Suprapubic skin (tissue), 4 donors: ENCODE data around the gene IQCK. TPM values are rescaled to one million over a fixed set of nuclear protein-coding genes. Genes with fewer than 3 reads are reported as not detected.

ENCODE experiments used
- DNase-seq, 2 donors: peaks; one replicate each; pipeline ENCODE4 v3.0.0-alpha.2; 2019; ENCODE audit warnings: low spot score in 2 of 2
- H3K27ac ChIP-seq: fragments of 200-600 bp; sonication (generic); one replicate; pipeline ENCODE4 v1.5.1; 2019
- H3K27me3 ChIP-seq: fragments of 200-600 bp; sonication (generic); one replicate; pipeline ENCODE4 v1.5.1; 2019
- H3K36me3 ChIP-seq: fragments of 200-600 bp; sonication (generic); one replicate; pipeline ENCODE4 v1.5.1; 2019
- H3K4me1 ChIP-seq: fragments of 200-600 bp; sonication (generic); one replicate; pipeline ENCODE4 v1.5.1; 2019
- H3K4me3 ChIP-seq: fragments of 200-600 bp; sonication (generic); one replicate; pipeline ENCODE4 v1.5.1; 2019; ENCODE audit warnings: mild to moderate bottlenecking
- H3K9me3 ChIP-seq: fragments of 200-600 bp; sonication (generic); one replicate; pipeline ENCODE4 v1.5.1; 2019
- EP300 ChIP-seq: sonication (generic); formaldehyde crosslinking; IDR thresholded peaks from one replicate; pipeline ENCODE4 v1.6.1; 2017; ENCODE audit warnings: antibody characterized with exemption
- POLR2A ChIP-seq, 2 donors: fragments of 450-650 bp; IDR thresholded peaks; one replicate each; pipeline ENCODE4 v1.6.1; 2017; ENCODE audit warnings: antibody characterized with exemption in 2 of 2, mild to moderate bottlenecking in 2 of 2, moderate library complexity in 2 of 2
- POLR2AphosphoS5 ChIP-seq, 3 donors: sonication (generic); formaldehyde crosslinking; IDR thresholded peaks; one replicate each; pipeline ENCODE4 v1.6.1; 2017; ENCODE audit warnings: antibody characterized with exemption in 3 of 3
- WGBS: methylation state at CpG from one replicate; pipeline ENCODE4 v1.1.5; 2018; 5-methylcytosine and 5-hydroxymethylcytosine counted together
- total RNA-seq, 4 donors: library from RNA; depleted of rRNA; stranded (reverse); fragments of >200 nt; gene quantifications; one replicate each; pipeline ENCODE4 v1.1.0, GENCODE V29; 2016
- TF ChIP-seq, protein P1 (sequence below), 2 donors: fragments of 200-600 bp in 1 of 2; fragments of 450-650 bp in 1 of 2; sonication (generic) in 1 of 2; IDR thresholded peaks; one replicate each; pipeline ENCODE4 v1.5.1; 2016 to 2019; ENCODE audit warnings: antibody characterized with exemption in 2 of 2, mild to moderate bottlenecking in 1 of 2, moderate library complexity in 1 of 2

Gene IQCK
- total RNA-seq, 4 donors from 2014 or later: 10.7 to 21.6 (median 18.7) TPM

DNA sequence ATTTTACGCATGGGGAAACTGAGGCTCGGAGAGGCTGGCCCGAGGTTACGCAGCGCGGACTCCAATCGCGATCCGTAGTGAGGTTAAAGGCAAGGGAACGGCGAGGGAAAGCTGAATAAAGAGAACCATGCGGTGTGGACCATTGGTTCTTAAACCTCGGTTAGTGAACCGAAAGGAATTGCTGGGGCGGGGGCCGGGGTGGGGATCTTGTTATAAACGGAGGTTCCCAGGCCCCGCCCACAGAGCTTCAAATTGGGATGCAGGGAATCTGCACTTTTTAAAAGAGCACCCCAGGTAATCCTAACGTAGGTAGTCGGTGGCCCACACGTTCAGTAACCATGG, 524 bp downstream of the IQCK start:
- Histone ChIP-seq H3K27ac (peak overlapping the region; percentile 89), H3K36me3 (peaks cover 12% of the 10 kb centered on the region), H3K9me3 (no peaks in the 10 kb centered on the region), H3K27me3 (no peaks in the 10 kb centered on the region), H3K4me1 (peaks cover 35% of the 10 kb centered on the region), H3K4me3 (peak overlapping the region; percentile 94)
- TF ChIP-seq, protein P1, sequence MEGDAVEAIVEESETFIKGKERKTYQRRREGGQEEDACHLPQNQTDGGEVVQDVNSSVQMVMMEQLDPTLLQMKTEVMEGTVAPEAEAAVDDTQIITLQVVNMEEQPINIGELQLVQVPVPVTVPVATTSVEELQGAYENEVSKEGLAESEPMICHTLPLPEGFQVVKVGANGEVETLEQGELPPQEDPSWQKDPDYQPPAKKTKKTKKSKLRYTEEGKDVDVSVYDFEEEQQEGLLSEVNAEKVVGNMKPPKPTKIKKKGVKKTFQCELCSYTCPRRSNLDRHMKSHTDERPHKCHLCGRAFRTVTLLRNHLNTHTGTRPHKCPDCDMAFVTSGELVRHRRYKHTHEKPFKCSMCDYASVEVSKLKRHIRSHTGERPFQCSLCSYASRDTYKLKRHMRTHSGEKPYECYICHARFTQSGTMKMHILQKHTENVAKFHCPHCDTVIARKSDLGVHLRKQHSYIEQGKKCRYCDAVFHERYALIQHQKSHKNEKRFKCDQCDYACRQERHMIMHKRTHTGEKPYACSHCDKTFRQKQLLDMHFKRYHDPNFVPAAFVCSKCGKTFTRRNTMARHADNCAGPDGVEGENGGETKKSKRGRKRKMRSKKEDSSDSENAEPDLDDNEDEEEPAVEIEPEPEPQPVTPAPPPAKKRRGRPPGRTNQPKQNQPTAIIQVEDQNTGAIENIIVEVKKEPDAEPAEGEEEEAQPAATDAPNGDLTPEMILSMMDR (IDR thresholded peaks at IDR 0.05): no peak
- TF ChIP-seq POLR2A (IDR thresholded peaks at IDR 0.05): no peak
- TF ChIP-seq EP300: no peak
- no peak for TF ChIP-seq POLR2AphosphoS5 (IDR thresholded peaks at IDR 0.05)
- DNase-seq: no peak
- WGBS: 1% methylated on average over 21 of the region's 21 CpGs

DNA sequence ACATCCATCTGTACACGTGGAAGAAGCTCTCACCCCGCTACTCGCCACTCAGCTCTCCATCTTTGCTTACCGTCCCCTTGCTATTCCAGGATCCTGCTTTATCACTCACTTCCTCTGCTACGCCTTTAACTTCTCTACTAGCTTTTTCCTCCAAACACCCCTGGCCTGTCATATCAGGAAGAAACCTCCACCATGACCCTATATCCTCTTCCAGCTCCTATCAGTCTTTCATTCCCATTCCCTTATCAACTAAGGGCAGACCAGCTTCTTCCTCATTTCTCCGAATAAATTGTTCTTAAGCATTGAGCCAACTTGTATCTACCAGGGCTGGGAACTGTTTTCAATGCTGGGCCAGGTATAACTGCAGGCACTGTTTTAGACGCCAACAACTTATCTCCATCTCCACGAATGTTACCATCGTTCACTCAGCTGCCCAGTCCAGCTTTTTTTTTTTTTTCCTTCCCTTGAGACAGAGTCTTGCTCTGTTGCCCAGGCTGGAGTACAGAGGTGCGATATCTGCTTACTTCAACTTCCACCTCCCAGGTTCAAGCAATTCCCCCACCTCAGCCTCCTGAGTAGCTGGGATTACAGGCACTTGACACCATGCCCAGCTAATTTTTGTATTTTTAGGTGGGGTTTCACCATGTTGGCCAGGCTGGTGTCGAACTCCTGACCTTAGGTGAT, 4.3 kb downstream of the IQCK start:
- Histone ChIP-seq H3K27ac (no peak overlapping the region), H3K9me3 (no peaks in the 10 kb centered on the region), H3K4me1 (peaks cover 15% of the 10 kb centered on the region), H3K36me3 (no peaks in the 10 kb centered on the region), H3K27me3 (no peaks in the 10 kb centered on the region), H3K4me3 (no peak overlapping the region)
- WGBS: 89% methylated on average over 11 of the region's 11 CpGs
- no peak for DNase-seq
- no peak for TF ChIP-seq POLR2A (IDR thresholded peaks at IDR 0.05)
- no peak for TF ChIP-seq EP300
- TF ChIP-seq, protein P1 (IDR thresholded peaks at IDR 0.05): no peak

DNA sequence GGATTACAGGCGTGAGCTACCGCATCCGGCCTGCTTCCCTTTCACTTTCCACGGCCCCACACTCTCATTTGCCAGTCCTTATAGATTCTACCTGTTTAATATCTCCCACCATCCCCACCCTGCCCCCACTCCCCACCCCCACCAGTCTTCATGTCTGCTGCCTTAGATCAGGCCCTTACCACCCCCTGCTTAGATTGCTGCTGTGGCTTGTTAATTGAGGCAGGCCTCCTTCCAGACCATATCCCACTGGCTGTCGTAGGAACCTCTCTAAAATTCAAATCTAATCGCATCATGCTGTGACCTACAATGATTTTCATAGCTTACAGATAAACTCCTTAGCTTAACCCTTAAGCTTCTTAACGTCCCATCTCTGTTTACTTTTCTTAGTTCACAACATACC, 4.9 kb downstream of the IQCK start:
- DNase-seq: no peak

DNA sequence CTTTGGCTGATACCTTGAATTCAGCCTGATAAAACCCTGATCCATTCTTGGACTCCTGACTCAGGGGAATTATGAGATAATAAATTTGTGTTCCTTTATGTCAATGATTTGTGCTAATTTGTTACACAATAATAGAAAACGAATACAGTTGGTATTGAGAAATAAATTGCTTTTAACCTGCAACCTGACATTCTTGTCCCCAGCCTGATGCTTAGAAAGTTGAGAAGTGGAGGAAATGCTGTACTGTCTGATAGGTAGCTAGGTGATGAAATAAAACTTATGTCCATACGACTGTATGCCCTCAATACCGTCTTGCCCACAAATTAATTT, 10.5 kb downstream of the IQCK start:
- Histone ChIP-seq H3K9me3 (no peaks in the 10 kb centered on the region), H3K36me3 (peaks cover 8% of the 10 kb centered on the region), H3K4me1 (no peaks in the 10 kb centered on the region), H3K27ac (no peak overlapping the region), H3K4me3 (no peak overlapping the region), H3K27me3 (no peaks in the 10 kb centered on the region)
- TF ChIP-seq EP300 (no peak), POLR2AphosphoS5 (IDR thresholded peaks at IDR 0.05) (no peak), POLR2A (IDR thresholded peaks at IDR 0.05) (no peak)
- TF ChIP-seq, protein P1 (IDR thresholded peaks at IDR 0.05): no peak
- WGBS: 89% methylated on average over 3 of the region's 3 CpGs
- DNase-seq: no peak

More for the DNA sequence above, 4.9 kb downstream of the IQCK start:
- H3K9me3 ChIP-seq: no peaks in the 10 kb centered on the region
- no peak overlapping the region for H3K27ac ChIP-seq
- no peak overlapping the region for H3K4me3 ChIP-seq
- H3K36me3 ChIP-seq: no peaks in the 10 kb centered on the region
- 88% methylated on average over 7 of the region's 7 CpGs for WGBS
- no peak for TF ChIP-seq POLR2AphosphoS5 (IDR thresholded peaks at IDR 0.05)
- TF ChIP-seq EP300: no peak
- TF ChIP-seq, protein P1 (IDR thresholded peaks at IDR 0.05): no peak
- TF ChIP-seq POLR2A (IDR thresholded peaks at IDR 0.05): no peak
- no peaks in the 10 kb centered on the region for H3K27me3 ChIP-seq
- peaks cover 12% of the 10 kb centered on the region for H3K4me1 ChIP-seq

DNA sequence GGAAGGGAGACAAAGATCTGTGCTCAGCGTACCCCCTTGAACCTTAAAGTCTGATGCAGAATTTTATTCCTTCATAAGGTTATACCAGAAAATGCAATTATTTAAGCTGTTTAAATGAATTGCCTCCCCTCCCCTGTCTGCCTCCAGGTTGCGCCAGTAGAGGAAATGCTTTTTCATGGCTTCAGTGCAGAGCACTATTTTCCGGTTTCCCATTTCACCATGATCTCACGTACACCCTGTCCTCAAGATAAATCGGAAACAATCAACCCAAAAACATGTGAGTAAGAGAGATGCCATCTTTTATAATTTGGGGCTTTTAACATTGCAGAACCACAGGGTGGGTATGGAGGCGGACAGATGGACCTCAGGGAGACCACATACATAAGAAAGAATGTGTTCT, 15.5 kb downstream of the IQCK start:
- Histone ChIP-seq H3K4me3 (no peak overlapping the region), H3K4me1 (no peaks in the 10 kb centered on the region), H3K27ac (no peak overlapping the region), H3K27me3 (no peaks in the 10 kb centered on the region), H3K9me3 (no peaks in the 10 kb centered on the region), H3K36me3 (peaks cover 27% of the 10 kb centered on the region)
- no peak for TF ChIP-seq POLR2AphosphoS5 (IDR thresholded peaks at IDR 0.05)
- TF ChIP-seq, protein P1 (IDR thresholded peaks at IDR 0.05): no peak
- no peak for TF ChIP-seq POLR2A (IDR thresholded peaks at IDR 0.05)
- TF ChIP-seq EP300: no peak
- 85% methylated on average over 6 of the region's 6 CpGs for WGBS
- DNase-seq: no peak
